Hematopoietic multipotent progenitor cell treated with erythropoietin and hydrocortisone succinate and interleukin-3 and kit ligand, for 4 days (in vitro differentiated cells): ENCODE results near the gene PPP4R4.

Experiments
- DNase-seq: peaks from one replicate; pipeline ENCODE4 v3.0.0-alpha.2; 2015

The PPP4R4 gene

GRCh38 chr14:94312481-94313246, 138.5 kb downstream of the PPP4R4 start:
- no peak for DNase-seq

GRCh38 chr14:94313991-94314655, 140.0 kb downstream of the PPP4R4 start:
- DNase-seq: no peak

- no peak for DNase-seq
These were observed 140.8 kb downstream of the PPP4R4 start for GRCh38 chr14:94314890-94315289.

- DNase-seq: no peak
These were observed 142.6 kb downstream of the PPP4R4 start for GRCh38 chr14:94316692-94317091.

GRCh38 chr14:94317259-94317658, 143.1 kb downstream of the PPP4R4 start:
- no peak for DNase-seq

GRCh38 chr14:94320243-94320642, 146.1 kb downstream of the PPP4R4 start:
- no peak for DNase-seq

- no peak for DNase-seq
These were observed 147.5 kb downstream of the PPP4R4 start for GRCh38 chr14:94321421-94322271.

GRCh38 chr14:94322648-94323570, 148.8 kb downstream of the PPP4R4 start, which contains the start of gene SERPINA6:
TSS of gene SERPINA6 (minus strand) at chr14:94323336. CDS start at chr14:94314648, 8,688 bp downstream.
- no peak for DNase-seq

GRCh38 chr14:94328196-94328595, 154.1 kb downstream of the PPP4R4 start:
- no peak for DNase-seq
